AG09309 (cell line): ENCODE data around the gene PRPF40A.

Experiments
- DNase-seq: peaks from one replicate; pipeline ENCODE4 v3.0.0-alpha.2; 2010; ENCODE audit warnings: low read depth
- H3K4me3 ChIP-seq: 2 replicates; pipeline ENCODE4 v1.5.1; 2011; ENCODE audit warnings: mild to moderate bottlenecking, low read depth, low read length, moderate library complexity; ENCODE audit not compliant: control insufficient read depth
- TF ChIP-seq, protein P1 (sequence below): IDR thresholded peaks from 2 replicates; pipeline ENCODE4 v1.5.1; 2011; ENCODE audit warnings: mild to moderate bottlenecking, low read depth, low read length, inconsistent platforms; ENCODE audit not compliant: insufficient read depth, control insufficient read depth; ENCODE audit errors: missing control alignments

The PRPF40A gene

DNA sequence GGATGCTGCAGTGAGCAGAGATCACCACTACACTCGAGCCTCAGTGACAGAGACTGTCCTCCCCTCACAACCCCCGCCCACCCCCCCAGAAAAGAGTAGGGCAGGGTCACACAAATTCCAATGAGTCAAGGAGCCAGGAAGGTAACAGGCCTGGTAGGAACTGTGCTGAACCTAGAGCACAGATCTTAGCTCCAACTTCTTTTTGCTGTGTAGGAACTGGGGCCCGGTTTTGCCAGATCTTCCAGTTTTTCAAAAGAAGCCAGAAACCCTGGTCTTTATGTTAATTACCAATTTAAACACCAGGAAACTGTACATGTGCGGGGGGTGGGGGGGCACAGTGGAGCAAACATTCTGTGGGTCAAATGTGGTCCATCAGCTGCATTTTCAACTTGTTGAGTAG, 71.0 kb downstream of the PRPF40A start:
- DNase-seq: no peak
- no peak overlapping the region for H3K4me3 ChIP-seq
- TF ChIP-seq, protein P1, sequence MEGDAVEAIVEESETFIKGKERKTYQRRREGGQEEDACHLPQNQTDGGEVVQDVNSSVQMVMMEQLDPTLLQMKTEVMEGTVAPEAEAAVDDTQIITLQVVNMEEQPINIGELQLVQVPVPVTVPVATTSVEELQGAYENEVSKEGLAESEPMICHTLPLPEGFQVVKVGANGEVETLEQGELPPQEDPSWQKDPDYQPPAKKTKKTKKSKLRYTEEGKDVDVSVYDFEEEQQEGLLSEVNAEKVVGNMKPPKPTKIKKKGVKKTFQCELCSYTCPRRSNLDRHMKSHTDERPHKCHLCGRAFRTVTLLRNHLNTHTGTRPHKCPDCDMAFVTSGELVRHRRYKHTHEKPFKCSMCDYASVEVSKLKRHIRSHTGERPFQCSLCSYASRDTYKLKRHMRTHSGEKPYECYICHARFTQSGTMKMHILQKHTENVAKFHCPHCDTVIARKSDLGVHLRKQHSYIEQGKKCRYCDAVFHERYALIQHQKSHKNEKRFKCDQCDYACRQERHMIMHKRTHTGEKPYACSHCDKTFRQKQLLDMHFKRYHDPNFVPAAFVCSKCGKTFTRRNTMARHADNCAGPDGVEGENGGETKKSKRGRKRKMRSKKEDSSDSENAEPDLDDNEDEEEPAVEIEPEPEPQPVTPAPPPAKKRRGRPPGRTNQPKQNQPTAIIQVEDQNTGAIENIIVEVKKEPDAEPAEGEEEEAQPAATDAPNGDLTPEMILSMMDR: no peak

DNA sequence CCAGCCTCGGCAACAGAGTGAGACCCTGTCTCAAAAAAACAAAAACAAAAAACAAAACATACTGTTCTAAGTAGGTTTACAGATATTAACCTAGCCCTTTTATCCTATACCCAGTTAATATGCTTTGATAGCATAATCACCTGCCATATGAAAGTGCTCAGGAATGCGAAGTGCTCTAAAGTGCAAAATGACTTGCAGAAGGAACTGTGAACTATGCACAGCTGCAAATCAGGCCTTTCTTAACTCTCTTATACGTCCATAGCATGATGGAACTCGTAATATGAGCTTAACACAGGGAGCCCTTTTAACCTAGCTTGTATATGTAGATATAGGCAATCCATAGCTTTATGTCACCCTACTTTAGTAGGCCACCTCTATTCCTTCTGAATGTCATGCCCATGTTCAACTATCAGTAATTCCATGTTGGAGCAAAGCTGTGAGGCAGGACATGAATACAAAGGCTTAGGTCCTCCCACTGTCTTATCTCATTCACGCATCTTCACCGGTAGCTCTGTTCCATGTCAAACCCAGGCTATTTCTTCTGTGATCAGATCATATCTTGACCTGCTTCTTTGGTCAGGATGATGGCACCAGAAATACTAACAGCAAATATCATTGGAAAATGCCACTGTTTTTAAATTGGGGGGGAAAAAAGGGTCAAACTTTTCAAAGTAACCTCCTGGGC, 72.9 kb downstream of the PRPF40A start:
- TF ChIP-seq, protein P1: no peak
- no peak for DNase-seq
- no peak overlapping the region for H3K4me3 ChIP-seq

DNA sequence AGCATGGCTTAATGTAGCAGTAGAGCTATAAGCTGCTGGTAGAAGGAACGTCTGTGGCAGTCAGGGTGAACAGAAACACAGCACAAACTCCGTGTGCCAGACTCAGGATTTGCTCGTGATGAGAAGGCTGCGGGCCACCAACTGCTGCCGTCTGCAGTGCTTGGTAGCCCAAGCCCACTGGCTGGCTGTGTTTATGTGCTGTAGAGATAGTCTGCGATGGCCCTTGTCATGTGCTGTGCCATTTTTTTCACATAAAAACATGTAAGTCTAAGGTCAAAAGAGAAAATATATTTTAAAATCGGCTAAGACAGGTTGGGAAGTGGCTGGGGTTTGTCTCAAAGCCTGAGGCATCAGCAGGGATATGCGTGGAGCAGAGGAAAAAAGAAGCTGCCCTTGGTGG, 78.7 kb downstream of the PRPF40A start:
- DNase-seq: no peak
- TF ChIP-seq, protein P1: no peak
- no peak overlapping the region for H3K4me3 ChIP-seq

DNA sequence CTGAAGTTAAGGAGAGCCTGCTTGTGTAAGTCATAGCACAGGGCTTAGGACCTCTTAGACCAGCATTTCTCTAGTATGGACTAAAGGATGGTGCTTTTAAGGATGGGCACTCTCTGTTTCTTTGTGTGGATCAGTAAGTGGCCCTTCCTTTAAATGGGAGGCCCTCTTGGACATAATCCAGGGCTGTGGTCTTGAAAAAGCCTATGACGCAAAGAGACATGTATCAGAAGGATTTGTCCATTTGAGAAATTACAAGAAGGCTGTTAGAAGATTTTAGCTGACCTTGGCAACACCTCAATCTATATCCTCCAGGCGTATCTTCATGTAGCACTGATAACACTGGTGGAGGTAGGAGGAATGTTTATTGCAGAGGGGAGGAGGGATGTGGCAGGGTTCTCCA, 79.2 kb downstream of the PRPF40A start:
- TF ChIP-seq, protein P1: no peak
- no peak overlapping the region for H3K4me3 ChIP-seq
- no peak for DNase-seq

DNA sequence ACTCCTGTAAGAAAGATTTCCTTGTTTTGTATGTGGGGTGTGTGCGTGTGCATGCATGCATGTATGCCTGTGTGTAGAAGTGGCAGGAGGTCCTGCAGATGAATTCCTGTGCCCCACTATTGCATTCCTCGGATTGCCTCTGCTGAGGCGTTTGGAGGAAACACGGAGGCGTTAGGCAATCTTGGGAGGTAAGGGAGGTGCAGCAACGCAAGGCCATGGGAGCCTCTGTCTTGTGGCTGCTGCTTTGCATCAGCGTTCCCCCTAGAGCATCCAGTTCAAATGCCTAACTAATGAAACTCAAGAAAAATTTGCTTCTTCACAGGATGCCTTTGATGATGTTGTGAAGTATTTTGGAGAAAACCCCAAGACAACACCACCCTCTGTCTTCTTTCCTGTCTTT, 80.0 kb downstream of the PRPF40A start:
- H3K4me3 ChIP-seq: no peak overlapping the region
- no peak for DNase-seq
- TF ChIP-seq, protein P1: no peak

DNA sequence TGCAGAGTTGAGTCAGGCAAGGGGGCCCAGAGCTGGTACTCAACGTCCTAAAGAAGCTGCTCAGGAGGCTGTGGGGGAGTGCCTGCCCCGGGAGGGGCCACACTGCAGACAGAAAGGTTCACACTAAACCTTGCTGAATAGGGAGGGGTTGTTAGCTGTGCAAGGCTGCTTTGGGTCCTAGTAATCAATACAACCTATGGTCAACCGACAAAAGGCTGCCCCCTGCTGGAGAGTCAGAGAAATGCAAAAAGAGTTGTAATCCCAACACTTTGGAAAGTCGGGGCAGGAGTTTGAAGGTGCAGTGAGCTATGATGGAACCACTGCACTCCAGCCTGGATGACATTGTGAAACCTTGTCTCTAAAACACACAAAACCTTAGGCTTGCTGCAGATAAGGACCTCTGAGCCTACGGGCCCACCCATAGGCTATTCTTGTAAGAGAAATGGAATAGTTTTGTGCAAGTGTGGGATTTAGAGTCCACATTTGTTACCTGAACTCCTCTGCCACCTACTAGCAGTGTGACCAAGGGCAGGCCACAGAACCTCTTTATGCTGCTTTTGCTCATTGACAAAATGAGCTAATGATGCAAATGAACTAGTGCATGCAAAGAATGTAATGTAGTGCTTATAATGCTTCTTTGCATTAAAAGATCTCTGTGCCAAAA, 81.5 kb downstream of the PRPF40A start:
- no peak for DNase-seq
- H3K4me3 ChIP-seq: no peak overlapping the region
- TF ChIP-seq, protein P1: peak; percentile 76

DNA sequence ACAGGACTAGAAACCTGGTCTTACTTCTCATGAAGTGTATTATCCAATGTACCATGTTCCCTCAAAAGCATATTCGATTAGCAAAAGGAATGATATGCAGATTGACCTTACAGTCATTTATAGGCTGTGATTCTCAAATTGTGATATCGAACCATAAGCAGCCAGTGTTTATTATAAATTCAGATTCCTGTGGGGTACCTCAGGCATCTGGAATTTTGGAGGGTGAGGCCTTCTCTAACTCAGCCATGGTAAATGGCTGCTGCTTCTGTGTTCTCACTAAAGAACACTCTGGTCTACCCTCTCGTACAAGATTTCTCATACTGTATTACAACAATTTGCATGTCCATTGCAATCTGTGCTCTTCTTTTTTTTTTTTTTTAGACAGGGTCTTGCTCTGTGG, 84.5 kb downstream of the PRPF40A start:
- TF ChIP-seq, protein P1: no peak
- no peak overlapping the region for H3K4me3 ChIP-seq
- DNase-seq: no peak
